HepG2 (cell line): ENCODE results near the gene ZBTB43. TPM values are rescaled to one million over a fixed set of nuclear protein-coding genes. Genes with fewer than 3 reads are reported as not detected.

Experiments
- AGO2 ChIP-seq: fragments of 200-400 bp; formaldehyde crosslinking; optimal IDR thresholded peaks from 2 replicates; pipeline ENCODE3; 2017; ENCODE audit warnings: mild to moderate bottlenecking, low read depth, low read length, moderate library complexity
- ATF4 ChIP-seq, 2 experiments: fragments of 450-650 bp in 1 of 2; sonication (generic) in 1 of 2; formaldehyde crosslinking; IDR thresholded peaks; 2 replicates each; pipeline versions ENCODE4 v1.5.0 to v1.8.0; 2020 to 2022; ENCODE audit warnings: mild to moderate bottlenecking in 1 of 2, missing genetic modification reagents in 1 of 2
- ELF1 ChIP-seq: sonication (generic); formaldehyde crosslinking; IDR thresholded peaks from 2 replicates; pipeline ENCODE4 v1.4.0; 2020; ENCODE audit warnings: missing genetic modification reagents
- FOXO4 ChIP-seq: sonication (generic); formaldehyde crosslinking; conservative IDR thresholded peaks from 2 replicates; pipeline ENCODE4 v1.8.1; 2023; ENCODE audit warnings: missing genetic modification reagents
- IRF2 ChIP-seq: IDR thresholded peaks from 2 replicates; pipeline ENCODE4 v1.6.1; 2018; ENCODE audit warnings: missing genetic modification reagents, missing compliant biosample characterization
- POLR2A ChIP-seq, 2 experiments: IDR thresholded peaks; 2 replicates each; pipeline ENCODE4 v1.6.1; 2011; ENCODE audit warnings: low read depth in 2 of 2, low read length in 2 of 2, mild to moderate bottlenecking in 1 of 2, moderate library complexity in 1 of 2; ENCODE audit not compliant: insufficient read depth in 1 of 2
- SP1 ChIP-seq, 2 experiments: fragments of 450-650 bp in 1 of 2; sonication (generic) in 1 of 2; formaldehyde crosslinking in 1 of 2; IDR thresholded peaks; 2 replicates each; pipeline versions ENCODE4 v1.4.0 to v1.6.1; 2016 to 2020; ENCODE audit warnings: missing genetic modification reagents in 1 of 2
- ZBTB40 ChIP-seq, 2 experiments: fragments of 450-650 bp in 1 of 2; sonication (generic) in 1 of 2; formaldehyde crosslinking in 1 of 2; IDR thresholded peaks; 2 replicates each; pipeline versions ENCODE4 v1.6.1 to v1.8.0; 2016 to 2022; ENCODE audit warnings: antibody characterized with exemption in 1 of 2, mild to moderate bottlenecking in 1 of 2, missing genetic modification reagents in 1 of 2
- ZNF703 ChIP-seq: sonication (generic); formaldehyde crosslinking; IDR thresholded peaks from 2 replicates; pipeline ENCODE4 v1.5.1; 2020; ENCODE audit warnings: missing genetic modification reagents, mild to moderate bottlenecking, moderate library complexity, borderline replicate concordance
- polyA plus RNA-seq, 8 experiments: library from polyadenylated mRNA; depleted of rRNA in 3 of 8; stranded (reverse) in 7 of 8; unstranded in 1 of 8; fragments of >200 nt; fragmentation: Illumina TruSeq in 4 of 8; extraction: Trizol in 4 of 8; gene quantifications; 2 replicates each; pipeline versions ENCODE4 v1.2.1 to v1.2.3, GENCODE V29; 2011 to 2016; ENCODE audit warnings: low read depth in 4 of 8, missing spikeins in 1 of 8, mixed read lengths in 1 of 8; ENCODE audit not compliant: insufficient read depth in 1 of 8
- total RNA-seq, 5 experiments: library from RNA; depleted of rRNA; stranded (reverse); fragments of >200 nt; fragmentation: Illumina TruSeq; extraction: Trizol; gene quantifications; 2 replicates each; pipeline ENCODE4 v1.2.3, GENCODE V29; 2016; ENCODE audit warnings: low read depth in 1 of 5
- TF ChIP-seq, protein P1 (sequence below): sonication (generic); formaldehyde crosslinking; IDR thresholded peaks from 2 replicates; pipeline ENCODE4 v1.9.0; 2022; ENCODE audit warnings: missing genetic modification reagents, mild to moderate bottlenecking, borderline replicate concordance
- TF ChIP-seq, protein P2 (sequence below): sonication (generic); formaldehyde crosslinking; IDR thresholded peaks from 2 replicates; pipeline ENCODE4 v1.4.0; 2020; ENCODE audit warnings: missing genetic modification reagents

Gene ZBTB43
- total and polyA plus RNA-seq, 2 of the 13 experiments (the other 11 are each of a cell fraction or from before 2014, with no cell fraction given): 7.1 to 31.4 TPM

GRCh38 chr9:126860077-126860756 lies 55.4 kb downstream of the ZBTB43 start, which contains the start of gene ZBTB34 (continued):
- TF ChIP-seq ZBTB40 (IDR thresholded peaks at IDR 0.05): no peak
- TF ChIP-seq ZBTB40 (CRISPR knock-in tag; IDR thresholded peaks at IDR 0.05): peak; percentile 41; the same call in 1 of the 2 replicates
- TF ChIP-seq IRF2 (CRISPR knock-in tag): peak; percentile 53; the same call in 1 of the 2 replicates
- TF ChIP-seq SP1 (IDR thresholded peaks at IDR 0.05): no peak
- peak; percentile 45 for TF ChIP-seq SP1 (CRISPR knock-in tag; IDR thresholded peaks at IDR 0.05)
- TF ChIP-seq, protein P1, sequence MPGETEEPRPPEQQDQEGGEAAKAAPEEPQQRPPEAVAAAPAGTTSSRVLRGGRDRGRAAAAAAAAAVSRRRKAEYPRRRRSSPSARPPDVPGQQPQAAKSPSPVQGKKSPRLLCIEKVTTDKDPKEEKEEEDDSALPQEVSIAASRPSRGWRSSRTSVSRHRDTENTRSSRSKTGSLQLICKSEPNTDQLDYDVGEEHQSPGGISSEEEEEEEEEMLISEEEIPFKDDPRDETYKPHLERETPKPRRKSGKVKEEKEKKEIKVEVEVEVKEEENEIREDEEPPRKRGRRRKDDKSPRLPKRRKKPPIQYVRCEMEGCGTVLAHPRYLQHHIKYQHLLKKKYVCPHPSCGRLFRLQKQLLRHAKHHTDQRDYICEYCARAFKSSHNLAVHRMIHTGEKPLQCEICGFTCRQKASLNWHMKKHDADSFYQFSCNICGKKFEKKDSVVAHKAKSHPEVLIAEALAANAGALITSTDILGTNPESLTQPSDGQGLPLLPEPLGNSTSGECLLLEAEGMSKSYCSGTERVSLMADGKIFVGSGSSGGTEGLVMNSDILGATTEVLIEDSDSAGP (CRISPR knock-in tag): peak; percentile 65
- TF ChIP-seq POLR2A (IDR thresholded peaks at IDR 0.05; ENCODE audit: insufficient read depth in 1 of 2, low read depth in 2 of 2, low read length in 2 of 2): peak; percentile 62 to 80
- 0 out of 2 replicates have a peak, but pooled peaks have one; percentile 44 for TF ChIP-seq FOXO4 (CRISPR knock-in tag)
- TF ChIP-seq ZNF703 (CRISPR knock-in tag): no peak
- TF ChIP-seq, protein P2, sequence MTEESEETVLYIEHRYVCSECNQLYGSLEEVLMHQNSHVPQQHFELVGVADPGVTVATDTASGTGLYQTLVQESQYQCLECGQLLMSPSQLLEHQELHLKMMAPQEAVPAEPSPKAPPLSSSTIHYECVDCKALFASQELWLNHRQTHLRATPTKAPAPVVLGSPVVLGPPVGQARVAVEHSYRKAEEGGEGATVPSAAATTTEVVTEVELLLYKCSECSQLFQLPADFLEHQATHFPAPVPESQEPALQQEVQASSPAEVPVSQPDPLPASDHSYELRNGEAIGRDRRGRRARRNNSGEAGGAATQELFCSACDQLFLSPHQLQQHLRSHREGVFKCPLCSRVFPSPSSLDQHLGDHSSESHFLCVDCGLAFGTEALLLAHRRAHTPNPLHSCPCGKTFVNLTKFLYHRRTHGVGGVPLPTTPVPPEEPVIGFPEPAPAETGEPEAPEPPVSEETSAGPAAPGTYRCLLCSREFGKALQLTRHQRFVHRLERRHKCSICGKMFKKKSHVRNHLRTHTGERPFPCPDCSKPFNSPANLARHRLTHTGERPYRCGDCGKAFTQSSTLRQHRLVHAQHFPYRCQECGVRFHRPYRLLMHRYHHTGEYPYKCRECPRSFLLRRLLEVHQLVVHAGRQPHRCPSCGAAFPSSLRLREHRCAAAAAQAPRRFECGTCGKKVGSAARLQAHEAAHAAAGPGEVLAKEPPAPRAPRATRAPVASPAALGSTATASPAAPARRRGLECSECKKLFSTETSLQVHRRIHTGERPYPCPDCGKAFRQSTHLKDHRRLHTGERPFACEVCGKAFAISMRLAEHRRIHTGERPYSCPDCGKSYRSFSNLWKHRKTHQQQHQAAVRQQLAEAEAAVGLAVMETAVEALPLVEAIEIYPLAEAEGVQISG (CRISPR knock-in tag): peak; percentile 81
- TF ChIP-seq AGO2: peak; percentile 17
- TF ChIP-seq ATF4 (CRISPR knock-in tag; IDR thresholded peaks at IDR 0.05): no peak
- TF ChIP-seq ELF1 (CRISPR knock-in tag): peak; percentile 45; the same call in 1 of the 2 replicates
